GM12873 (cell line): ENCODE results near the gene ZCCHC17.

Source experiments
- TF ChIP-seq, protein P1 (sequence below): IDR thresholded peaks from 2 replicates; pipeline ENCODE4 v1.5.1; 2012; ENCODE audit warnings: low read depth, mild to moderate bottlenecking, moderate library complexity, low read length, control low read depth; ENCODE audit not compliant: insufficient read depth; ENCODE audit errors: missing control alignments

ZCCHC17 gene

GRCh38 chr1:31371121-31371959 lies 74.5 kb downstream of the ZCCHC17 start:
- TF ChIP-seq, protein P1, sequence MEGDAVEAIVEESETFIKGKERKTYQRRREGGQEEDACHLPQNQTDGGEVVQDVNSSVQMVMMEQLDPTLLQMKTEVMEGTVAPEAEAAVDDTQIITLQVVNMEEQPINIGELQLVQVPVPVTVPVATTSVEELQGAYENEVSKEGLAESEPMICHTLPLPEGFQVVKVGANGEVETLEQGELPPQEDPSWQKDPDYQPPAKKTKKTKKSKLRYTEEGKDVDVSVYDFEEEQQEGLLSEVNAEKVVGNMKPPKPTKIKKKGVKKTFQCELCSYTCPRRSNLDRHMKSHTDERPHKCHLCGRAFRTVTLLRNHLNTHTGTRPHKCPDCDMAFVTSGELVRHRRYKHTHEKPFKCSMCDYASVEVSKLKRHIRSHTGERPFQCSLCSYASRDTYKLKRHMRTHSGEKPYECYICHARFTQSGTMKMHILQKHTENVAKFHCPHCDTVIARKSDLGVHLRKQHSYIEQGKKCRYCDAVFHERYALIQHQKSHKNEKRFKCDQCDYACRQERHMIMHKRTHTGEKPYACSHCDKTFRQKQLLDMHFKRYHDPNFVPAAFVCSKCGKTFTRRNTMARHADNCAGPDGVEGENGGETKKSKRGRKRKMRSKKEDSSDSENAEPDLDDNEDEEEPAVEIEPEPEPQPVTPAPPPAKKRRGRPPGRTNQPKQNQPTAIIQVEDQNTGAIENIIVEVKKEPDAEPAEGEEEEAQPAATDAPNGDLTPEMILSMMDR: no peak

GRCh38 chr1:31372051-31372450 lies 75.2 kb downstream of the ZCCHC17 start:
- TF ChIP-seq, protein P1: no peak

- TF ChIP-seq, protein P1: no peak
These were observed 75.9 kb downstream of the ZCCHC17 start for GRCh38 chr1:31372751-31373055.

DNA sequence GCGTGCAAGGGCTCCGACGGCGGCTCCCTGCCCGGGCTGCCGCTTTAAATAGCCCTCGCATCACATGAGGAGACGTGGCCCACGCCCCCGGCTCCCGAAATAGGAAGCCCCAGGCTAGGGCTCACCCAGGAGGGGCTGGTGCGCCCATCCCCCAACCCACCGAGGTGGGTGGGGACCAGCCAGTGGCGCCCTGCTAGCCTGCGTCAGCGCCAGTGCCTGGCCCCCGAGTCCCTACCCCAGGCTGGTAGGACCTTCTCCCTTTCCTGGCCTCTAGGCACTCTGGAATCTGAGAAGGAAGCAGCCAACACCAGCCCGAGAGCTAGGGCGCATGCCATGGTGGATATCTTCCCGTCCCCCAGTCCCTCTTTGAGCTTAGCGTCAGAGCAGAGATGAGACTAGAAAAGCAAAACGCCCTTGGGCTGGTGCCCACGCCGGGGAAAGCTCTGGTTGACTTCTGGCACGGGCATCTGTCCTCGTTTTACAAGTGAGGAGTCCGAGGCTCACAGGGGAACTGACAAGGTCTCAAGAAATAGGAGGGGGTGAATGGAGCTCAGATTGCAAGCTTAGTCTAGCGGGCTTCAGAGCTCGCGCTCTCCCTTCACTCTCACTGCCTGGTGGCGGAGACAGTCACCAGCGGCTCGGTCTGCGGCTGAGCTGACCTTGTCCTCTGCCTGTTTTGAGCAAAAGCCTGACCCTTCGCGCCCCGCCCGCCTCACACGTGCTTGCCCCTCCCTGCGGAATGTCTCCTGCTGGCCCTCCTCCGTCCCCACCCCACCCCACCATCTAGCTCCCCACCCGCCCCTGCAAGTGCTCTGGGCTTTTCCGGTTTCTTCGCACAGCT lies 76.4 kb downstream of the ZCCHC17 start, which contains the start of gene FABP3:
Gene FABP3, minus strand, starts transcription at position 21 of the 841 bp plus-strand sequence. CDS start 62 bp downstream, outside the sequence.
- TF ChIP-seq, protein P1: no peak

DNA sequence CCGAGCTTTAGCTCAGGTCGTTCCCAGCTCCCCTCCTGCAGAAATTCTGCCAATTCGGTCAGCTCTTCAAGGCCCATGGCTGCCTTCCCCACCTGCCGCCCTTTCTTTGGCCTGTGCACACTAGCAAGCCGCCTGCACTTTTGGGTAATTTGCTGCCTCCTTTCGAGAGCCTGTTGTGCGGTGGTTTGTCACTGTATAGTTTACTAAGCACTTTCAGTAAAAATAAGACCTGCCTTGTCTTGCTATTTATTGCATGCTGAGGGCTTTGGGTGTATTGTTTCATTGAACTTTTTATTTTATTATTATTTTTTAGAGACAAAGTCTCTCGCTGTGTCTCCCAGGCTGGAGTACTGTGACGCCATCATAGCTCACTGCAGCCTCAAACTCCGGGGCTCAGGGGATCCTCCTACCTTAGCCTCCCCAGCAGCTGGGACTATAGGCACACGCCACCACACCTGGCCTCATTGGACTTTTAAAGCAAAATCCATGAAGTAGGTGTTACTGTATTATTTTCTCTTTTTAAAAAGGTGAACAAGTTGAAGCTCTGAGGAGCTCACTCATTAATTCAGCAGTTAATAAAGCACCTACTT lies 77.2 kb downstream of the ZCCHC17 start:
- TF ChIP-seq, protein P1: no peak

DNA sequence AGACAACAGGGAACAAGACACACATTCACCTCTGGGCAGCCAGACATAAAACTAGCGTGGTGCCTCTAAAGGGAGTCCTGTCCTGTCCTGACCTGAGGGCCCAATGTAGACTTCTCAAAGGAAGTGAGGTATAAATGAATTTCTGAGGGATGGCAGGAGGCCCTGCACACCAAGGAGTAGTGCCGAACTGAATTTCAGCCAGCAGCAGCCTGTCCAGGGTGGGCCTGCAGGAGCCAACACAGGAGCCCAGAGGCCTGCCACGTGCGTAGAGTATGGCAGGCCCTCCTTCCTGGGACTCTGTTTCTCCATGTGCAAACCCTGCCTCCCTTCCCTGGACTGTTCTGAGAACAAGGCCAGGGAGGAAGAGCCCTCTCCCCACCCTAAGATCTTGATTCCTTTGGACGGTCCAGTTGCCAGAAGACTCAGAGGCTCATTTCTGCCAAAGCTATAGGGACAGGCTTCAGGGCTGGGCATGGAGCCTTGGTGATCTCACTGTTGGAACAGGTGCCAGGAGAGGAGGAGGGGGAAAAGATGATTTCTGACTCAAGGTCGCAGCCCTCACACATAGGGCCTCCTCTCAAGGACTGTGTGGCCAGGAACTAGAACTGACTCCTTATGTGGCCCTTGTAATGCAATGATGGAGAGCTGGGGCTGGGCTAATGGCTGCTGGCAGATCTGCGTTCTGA lies 77.8 kb downstream of the ZCCHC17 start:
- TF ChIP-seq, protein P1: no peak
